Astrocyte of the cerebellum (primary cell): Measurements from ENCODE around the gene STK36.

Source experiments
- DNase-seq: peaks from one replicate; pipeline ENCODE4 v3.0.0-alpha.2; 2011; ENCODE audit warnings: low read depth
- H3K4me3 ChIP-seq: 2 replicates; pipeline ENCODE4 v1.5.1; 2011; ENCODE audit warnings: mild to moderate bottlenecking, low read depth, low read length, moderate library complexity
- CTCF ChIP-seq: IDR thresholded peaks from 2 replicates; pipeline ENCODE4 v1.5.1; 2012; ENCODE audit warnings: low read length, low read depth, moderate library complexity, mild to moderate bottlenecking; ENCODE audit errors: missing control alignments
- in situ Hi-C: cut with HindIII; loops from 2 replicates; pipeline ENCODE4 v1.10.0; 2017; ENCODE audit warnings: low sequenced_read_pairs

Gene STK36

GRCh38 chr2:218736531-218736930 is 64.6 kb downstream of the STK36 start:
- in situ Hi-C loops: loop anchor here (5.0 kb wide), 1 partner anchor 64 kb away; the partner anchor contains the start of genes RNF25 and STK36

GRCh38 chr2:218743068-218743467 is 71.2 kb downstream of the STK36 start:
- no peak for TF ChIP-seq CTCF
- no peak for DNase-seq
- in situ Hi-C loops: no loop called here
- H3K4me3 ChIP-seq: no peak overlapping the region

More at GRCh38 chr2:218736531-218736930, 64.6 kb downstream of the STK36 start:
- DNase-seq: no peak
- no peak overlapping the region for H3K4me3 ChIP-seq
- no peak for TF ChIP-seq CTCF

- no peak for DNase-seq
- no peak overlapping the region for H3K4me3 ChIP-seq
- no peak for TF ChIP-seq CTCF
- in situ Hi-C loops: no loop called here
These were observed 72.7 kb downstream of the STK36 start for GRCh38 chr2:218744615-218745014.

GRCh38 chr2:218745160-218745558 is 73.3 kb downstream of the STK36 start:
- TF ChIP-seq CTCF: no peak
- no peak overlapping the region for H3K4me3 ChIP-seq
- DNase-seq: no peak
- in situ Hi-C loops: no loop called here

GRCh38 chr2:218745559-218746469 is 73.9 kb downstream of the STK36 start:
- no peak for TF ChIP-seq CTCF
- no peak overlapping the region for H3K4me3 ChIP-seq
- peak; percentile 27 for DNase-seq
- in situ Hi-C loops: no loop called here

- no peak for TF ChIP-seq CTCF
- H3K4me3 ChIP-seq: no peak overlapping the region
- in situ Hi-C loops: no loop called here
- DNase-seq: no peak
These were observed 74.5 kb downstream of the STK36 start for GRCh38 chr2:218746470-218746795.
